CD8-positive, alpha-beta memory T cell (primary cell): Measurements from ENCODE around the gene PCDHGB2. TPM values are rescaled to one million over a fixed set of nuclear protein-coding genes. Genes with fewer than 3 reads are reported as not detected.
A peak's percentile ranks its signal among the peaks of the same experiment; 100 is the strongest.
"Not testable (repeated sequence)": the region's sequence is repeated elsewhere in the genome, so short reads cannot be mapped to it uniquely, and the experiment has no call there.

Experiments
- CTCF ChIA-PET: fragments of 350-600 bp; sonication (Branson Sonifier 250); formaldehyde crosslinking; loops from one replicate; lab custom pipeline; 2021; ENCODE audit warnings: antibody characterized with exemption; lab: Charles Lee
- POLR2A ChIA-PET: fragments of 350-600 bp; sonication (Branson Sonifier 250); formaldehyde crosslinking; loops from one replicate; lab custom pipeline; 2021; ENCODE audit warnings: antibody characterized with exemption; lab: Charles Lee
- DNase-seq, 5 donors: peaks; one replicate each; pipeline versions ENCODE4 v3.0.0 to v3.0.0-alpha.2; 2020 to 2022; ENCODE audit warnings: mixed read lengths in 1 of 5
- H3K27ac ChIP-seq: one replicate; pipeline ENCODE4 v1.7.0; 2013; ENCODE audit warnings: low read depth, mild to moderate bottlenecking, low read length, moderate library complexity
- H3K27me3 ChIP-seq: 2 replicates; pipeline ENCODE4 v1.7.0; 2013; ENCODE audit warnings: low read length, mild to moderate bottlenecking; ENCODE audit not compliant: insufficient read depth, poor library complexity, severe bottlenecking
- H3K36me3 ChIP-seq: 2 replicates; pipeline ENCODE4 v1.7.0; 2013; ENCODE audit warnings: mild to moderate bottlenecking, low read length, moderate library complexity; ENCODE audit not compliant: insufficient read depth
- H3K4me1 ChIP-seq: 2 replicates; pipeline ENCODE4 v1.7.0; 2013; ENCODE audit warnings: mild to moderate bottlenecking, low read length, moderate library complexity; ENCODE audit not compliant: insufficient read depth
- H3K4me3 ChIP-seq: 2 replicates; pipeline ENCODE4 v1.7.0; 2013; ENCODE audit warnings: mild to moderate bottlenecking, low read length
- H3K9me3 ChIP-seq: 2 replicates; pipeline ENCODE4 v1.7.0; 2013; ENCODE audit warnings: mild to moderate bottlenecking, low read length
- H3K27ac Mint-ChIP-seq, 8 donors: one replicate each; pipeline ENCODE4 v1.8.0; 2020 to 2021; ENCODE audit warnings: mixed read lengths in 8 of 8, mild to moderate bottlenecking in 6 of 8, inconsistent platforms in 3 of 8, moderate library complexity in 3 of 8
- H3K27me3 Mint-ChIP-seq, 2 donors: one replicate each; pipeline ENCODE4 v1.8.0; 2020 to 2021; ENCODE audit warnings: mixed read lengths in 2 of 2, mild to moderate bottlenecking in 1 of 2, moderate library complexity in 1 of 2
- H3K36me3 Mint-ChIP-seq, 3 donors: one replicate each; pipeline ENCODE4 v1.8.0; 2020 to 2021; ENCODE audit warnings: mixed read lengths in 3 of 3, inconsistent platforms in 1 of 3, mild to moderate bottlenecking in 1 of 3
- H3K4me1 Mint-ChIP-seq, 3 donors: one replicate each; pipeline ENCODE4 v1.8.0; 2020 to 2021; ENCODE audit warnings: mixed read lengths in 3 of 3, inconsistent platforms in 1 of 3, mild to moderate bottlenecking in 1 of 3
- H3K4me3 Mint-ChIP-seq, 7 donors: one replicate each; pipeline ENCODE4 v1.8.0; 2020 to 2021; ENCODE audit warnings: mixed read lengths in 7 of 7, mild to moderate bottlenecking in 6 of 7, moderate library complexity in 4 of 7, inconsistent platforms in 2 of 7
- H3K9me3 Mint-ChIP-seq, 5 donors: one replicate each; pipeline ENCODE4 v1.8.0; 2020 to 2022; ENCODE audit warnings: mixed read lengths in 5 of 5, mild to moderate bottlenecking in 3 of 5, moderate library complexity in 2 of 5, inconsistent platforms in 1 of 5
- polyA plus RNA-seq: library from polyadenylated mRNA; unstranded; fragments of 300-500 nt; fragmentation: Illumina TruSeq; gene quantifications from one replicate; pipeline ENCODE4 v1.2.3, GENCODE V29; 2021
- total RNA-seq, 2 experiments: library from RNA; stranded (reverse); gene quantifications; one replicate each; pipeline ENCODE4 v1.2.3, GENCODE V29; 2021

PCDHGB2 gene
- total and polyA plus RNA-seq, 3 experiments from 2014 or later: 0.09 to 0.40 (median 0.33) TPM

- POLR2A ChIA-PET, H3K27ac ChIP-seq, DNase-seq, H3K4me1 Mint-ChIP-seq, H3K9me3 ChIP-seq, H3K4me3 ChIP-seq, H3K4me3 Mint-ChIP-seq, H3K36me3 ChIP-seq, H3K4me1 ChIP-seq, H3K36me3 Mint-ChIP-seq, H3K27ac Mint-ChIP-seq: not testable (repeated sequence)
- peaks cover 20% of the 10 kb centered on the region for H3K27me3 ChIP-seq
- Mint-ChIP-seq H3K9me3 (peaks cover 27 to 79% (median 45%) of the 10 kb centered on the region in 5 donors), H3K27me3 (peaks cover 49 to 67% of the 10 kb centered on the region in 2 donors)
- CTCF ChIA-PET: interaction anchor here (1.3 kb wide), 1 partner anchor 20 kb away, joined by 4 read pairs; the partner anchor contains the start of gene PCDHGA4
Observed at GRCh38 chr5:141375444-141376155, 15.8 kb downstream of the PCDHGB2 start.

- POLR2A ChIA-PET: no interaction called here
- Histone ChIP-seq H3K27ac (no peak within 1 kb of the TSS), H3K4me3 (peak within 1 kb of the TSS; percentile 29), H3K27me3 (peaks cover 11% of the 10 kb centered on the region), H3K4me1 (no peaks in the 10 kb centered on the region), H3K9me3 (no peaks in the 10 kb centered on the region), H3K36me3 (no peaks in the 10 kb centered on the region)
- CTCF ChIA-PET: no interaction called here
- Mint-ChIP-seq H3K27ac (peak within 1 kb of the TSS in 1 of 8 donors; percentile 28), H3K27me3 (peaks cover 57 to 71% of the 10 kb centered on the region in 2 donors), H3K36me3 (peaks cover 2 to 3% (median 3%) of the 10 kb centered on the region in 3 donors), H3K4me3 (peak within 1 kb of the TSS in 5 of 7 donors; percentile 17 to 67 (median 53)), H3K4me1 (no peaks in the 10 kb centered on the region), H3K9me3 (peaks cover 22 to 80% (median 55%) of the 10 kb centered on the region in 5 donors)
- no peak for DNase-seq
Observed at GRCh38 chr5:141382469-141383294, 22.9 kb downstream of the PCDHGB2 start, which contains the start of gene PCDHGA7. Gene PCDHGA7, plus strand, starts transcription at chr5:141382742. Its CDS starts 158 bp downstream, at chr5:141382900.

GRCh38 chr5:141383345-141383744, 23.6 kb downstream of the PCDHGB2 start:
- Mint-ChIP-seq H3K36me3 (peaks cover 2 to 3% (median 3%) of the 10 kb centered on the region in 3 donors), H3K27ac (no peak overlapping the region), H3K9me3 (peaks cover 24 to 77% (median 56%) of the 10 kb centered on the region in 5 donors), H3K27me3 (peaks cover 60 to 73% of the 10 kb centered on the region in 2 donors), H3K4me3 (no peak overlapping the region), H3K4me1 (no peaks in the 10 kb centered on the region)
- Histone ChIP-seq H3K36me3 (no peaks in the 10 kb centered on the region), H3K9me3 (no peaks in the 10 kb centered on the region), H3K4me1 (no peaks in the 10 kb centered on the region), H3K27me3 (peaks cover 11% of the 10 kb centered on the region), H3K4me3 (no peak overlapping the region), H3K27ac (no peak overlapping the region)
- ChIA-PET POLR2A (no interaction called here), CTCF (no interaction called here)
- DNase-seq: no peak

GRCh38 chr5:141384471-141385267, 24.9 kb downstream of the PCDHGB2 start:
- H3K27ac Mint-ChIP-seq: no peak overlapping the region
- peaks cover 66 to 76% of the 10 kb centered on the region in 2 donors for H3K27me3 Mint-ChIP-seq
- ChIA-PET POLR2A (no interaction called here), CTCF (no interaction called here)
- Histone ChIP-seq H3K4me3 (no peak overlapping the region), H3K27ac (no peak overlapping the region), H3K4me1 (no peaks in the 10 kb centered on the region), H3K36me3 (no peaks in the 10 kb centered on the region), H3K9me3 (no peaks in the 10 kb centered on the region), H3K27me3 (peaks cover 11% of the 10 kb centered on the region)
- peaks cover 2 to 8% (median 3%) of the 10 kb centered on the region in 3 donors for H3K36me3 Mint-ChIP-seq
- peaks cover 27 to 73% (median 60%) of the 10 kb centered on the region in 5 donors for H3K9me3 Mint-ChIP-seq
- H3K4me1 Mint-ChIP-seq: no peaks in the 10 kb centered on the region
- no peak overlapping the region for H3K4me3 Mint-ChIP-seq
- DNase-seq: no peak

- H3K27ac ChIP-seq, DNase-seq, H3K9me3 ChIP-seq, H3K36me3 ChIP-seq, POLR2A ChIA-PET, H3K4me1 ChIP-seq, H3K4me3 ChIP-seq, CTCF ChIA-PET, H3K27ac Mint-ChIP-seq, H3K4me1 Mint-ChIP-seq: not testable (repeated sequence)
- H3K9me3 Mint-ChIP-seq: peaks cover 30 to 76% (median 66%) of the 10 kb centered on the region in 5 donors
- H3K27me3 ChIP-seq: peaks cover 10% of the 10 kb centered on the region
- peak within 1 kb of the TSS in 4 of 7 donors; percentile 22 to 74 (median 30) for H3K4me3 Mint-ChIP-seq
- H3K27me3 Mint-ChIP-seq: peaks cover 67 to 74% of the 10 kb centered on the region in 2 donors
- H3K36me3 Mint-ChIP-seq: peaks cover 3 to 11% (median 4%) of the 10 kb centered on the region in 3 donors
Observed at GRCh38 chr5:141387557-141388311, 27.9 kb downstream of the PCDHGB2 start, which contains the start of gene PCDHGB4. Gene PCDHGB4, plus strand, starts transcription at chr5:141387698. Its CDS starts 187 bp downstream, at chr5:141387885.

GRCh38 chr5:141388661-141389060, 28.9 kb downstream of the PCDHGB2 start:
- Mint-ChIP-seq H3K27me3 (peaks cover 65 to 73% of the 10 kb centered on the region in 2 donors), H3K36me3 (peaks cover 2 to 14% (median 3%) of the 10 kb centered on the region in 3 donors), H3K9me3 (peaks cover 30 to 77% (median 66%) of the 10 kb centered on the region in 5 donors), H3K4me1 (no peaks in the 10 kb centered on the region), H3K27ac (no peak overlapping the region), H3K4me3 (peak overlapping the region in 3 of 7 donors; percentile 18 to 52 (median 34))
- Histone ChIP-seq H3K4me1 (no peaks in the 10 kb centered on the region), H3K9me3 (no peaks in the 10 kb centered on the region), H3K36me3 (no peaks in the 10 kb centered on the region), H3K27ac (no peak overlapping the region), H3K4me3 (no peak overlapping the region), H3K27me3 (peaks cover 16% of the 10 kb centered on the region)
- DNase-seq: no peak
- ChIA-PET CTCF (no interaction called here), POLR2A (no interaction called here)
